OCI-LY3 (cell line): ENCODE measurements around the gene PSENEN.
"Not testable (repeated sequence)": the region's sequence is repeated elsewhere in the genome, so short reads cannot be mapped to it uniquely, and the experiment has no call there.

Source experiments
- EZH2phosphoT487 ChIP-seq: fragments of 200-600 bp; shearing (Covaris generic); IDR thresholded peaks from 2 replicates; pipeline ENCODE4 v1.6.1; 2018; ENCODE audit warnings: antibody characterized with exemption, mixed run types, low read depth
- TF ChIP-seq, protein P1 (sequence below): fragments of 200-600, 300-600 bp; sonication (generic); IDR thresholded peaks from 2 replicates; pipeline ENCODE4 v1.5.1; 2014; ENCODE audit warnings: antibody characterized with exemption, low read length, low read depth

DNA sequence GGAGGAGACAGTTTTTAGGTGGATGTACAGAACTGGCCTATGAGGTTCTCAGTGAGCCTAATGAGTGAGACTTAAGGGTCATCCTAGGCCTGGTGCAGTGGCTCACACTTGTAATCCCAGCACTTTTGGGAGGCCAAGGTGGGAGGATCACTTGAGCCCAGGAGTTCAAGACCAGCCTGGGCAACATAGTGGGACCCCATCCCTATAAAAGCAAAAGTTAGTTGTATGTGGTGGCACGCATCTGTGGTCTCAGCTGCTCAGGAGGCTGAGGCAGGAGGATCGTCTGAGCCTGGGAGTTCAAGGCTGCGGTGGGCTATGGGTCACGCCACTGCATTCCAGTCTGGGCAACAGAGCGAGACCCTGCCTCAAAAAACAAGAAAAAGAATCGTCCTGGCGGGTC lies 21.3 kb upstream of the PSENEN start:
- TF ChIP-seq, protein P1, sequence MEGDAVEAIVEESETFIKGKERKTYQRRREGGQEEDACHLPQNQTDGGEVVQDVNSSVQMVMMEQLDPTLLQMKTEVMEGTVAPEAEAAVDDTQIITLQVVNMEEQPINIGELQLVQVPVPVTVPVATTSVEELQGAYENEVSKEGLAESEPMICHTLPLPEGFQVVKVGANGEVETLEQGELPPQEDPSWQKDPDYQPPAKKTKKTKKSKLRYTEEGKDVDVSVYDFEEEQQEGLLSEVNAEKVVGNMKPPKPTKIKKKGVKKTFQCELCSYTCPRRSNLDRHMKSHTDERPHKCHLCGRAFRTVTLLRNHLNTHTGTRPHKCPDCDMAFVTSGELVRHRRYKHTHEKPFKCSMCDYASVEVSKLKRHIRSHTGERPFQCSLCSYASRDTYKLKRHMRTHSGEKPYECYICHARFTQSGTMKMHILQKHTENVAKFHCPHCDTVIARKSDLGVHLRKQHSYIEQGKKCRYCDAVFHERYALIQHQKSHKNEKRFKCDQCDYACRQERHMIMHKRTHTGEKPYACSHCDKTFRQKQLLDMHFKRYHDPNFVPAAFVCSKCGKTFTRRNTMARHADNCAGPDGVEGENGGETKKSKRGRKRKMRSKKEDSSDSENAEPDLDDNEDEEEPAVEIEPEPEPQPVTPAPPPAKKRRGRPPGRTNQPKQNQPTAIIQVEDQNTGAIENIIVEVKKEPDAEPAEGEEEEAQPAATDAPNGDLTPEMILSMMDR: not testable (repeated sequence)
- not testable (repeated sequence) for TF ChIP-seq EZH2phosphoT487
